ENCODE measurements around the gene ZIC4.

ZIC4 gene

DNA sequence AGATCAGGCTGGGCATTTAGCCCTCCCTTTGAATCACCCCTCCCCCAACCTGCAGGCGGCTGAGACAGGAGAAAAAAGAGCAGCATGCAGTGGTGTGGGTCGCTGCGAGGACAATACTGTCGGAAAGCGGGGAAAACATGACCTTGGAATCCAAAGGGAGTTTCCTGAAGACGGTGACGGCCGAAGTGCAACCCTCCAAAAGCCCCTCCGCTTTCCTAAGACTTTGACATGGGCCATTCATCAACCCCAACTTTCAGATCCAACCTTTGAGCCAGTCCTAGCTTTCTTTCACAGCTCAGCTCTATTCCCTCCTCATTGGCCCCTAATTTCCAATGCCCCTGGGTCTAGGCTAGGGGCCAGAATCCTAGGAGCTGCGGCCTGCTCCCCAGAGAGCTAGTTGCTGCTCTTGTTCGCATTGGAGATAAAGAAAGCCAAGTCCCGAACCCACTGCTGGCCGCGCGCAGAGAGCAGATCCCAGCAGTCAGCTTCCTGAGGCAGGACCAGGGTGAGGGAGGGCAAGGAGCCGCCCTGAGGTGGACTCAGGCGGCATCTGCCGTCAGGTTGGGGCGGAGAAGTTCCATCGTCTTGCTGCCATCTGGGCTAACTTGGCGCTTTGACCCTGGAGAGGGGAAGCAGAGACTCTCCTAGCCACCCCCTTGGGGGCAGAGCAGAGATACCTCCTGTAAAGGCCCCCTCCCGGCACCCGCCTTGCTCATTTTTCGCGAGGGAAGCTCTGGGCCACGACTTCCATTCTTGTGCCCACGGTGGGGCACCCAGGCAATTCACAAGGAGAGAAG lies 914 bp downstream of the ZIC4 start:
- H3K9me3 ChIP-seq (ENCODE audit: control insufficient read depth in 2 of 2, low read length in 2 of 2): no peaks in the 10 kb centered on the region
- H3K4me1 ChIP-seq (ENCODE audit: control insufficient read depth in 2 of 2, insufficient read depth in 2 of 2, low read length in 2 of 2): peaks cover 0 to 4% of the 10 kb centered on the region in 2 donors
- no peak overlapping the region for H3K9ac ChIP-seq (ENCODE audit: low read depth in 1 of 2, low read length in 2 of 2)
- no peak overlapping the region for H3K27ac ChIP-seq (ENCODE audit: low read depth in 2 of 2, low read length in 2 of 2)
- no peak overlapping the region for H3K4me3 ChIP-seq (ENCODE audit: low read length in 2 of 2)
- peaks cover 44 to 53% of the 10 kb centered on the region in 2 donors for H3K27me3 ChIP-seq (ENCODE audit: control insufficient read depth in 2 of 2, insufficient read depth in 2 of 2, low read length in 2 of 2)
- no peaks in the 10 kb centered on the region for H3K36me3 ChIP-seq (ENCODE audit: control insufficient read depth in 2 of 2, insufficient read depth in 2 of 2, low read length in 2 of 2)

DNA sequence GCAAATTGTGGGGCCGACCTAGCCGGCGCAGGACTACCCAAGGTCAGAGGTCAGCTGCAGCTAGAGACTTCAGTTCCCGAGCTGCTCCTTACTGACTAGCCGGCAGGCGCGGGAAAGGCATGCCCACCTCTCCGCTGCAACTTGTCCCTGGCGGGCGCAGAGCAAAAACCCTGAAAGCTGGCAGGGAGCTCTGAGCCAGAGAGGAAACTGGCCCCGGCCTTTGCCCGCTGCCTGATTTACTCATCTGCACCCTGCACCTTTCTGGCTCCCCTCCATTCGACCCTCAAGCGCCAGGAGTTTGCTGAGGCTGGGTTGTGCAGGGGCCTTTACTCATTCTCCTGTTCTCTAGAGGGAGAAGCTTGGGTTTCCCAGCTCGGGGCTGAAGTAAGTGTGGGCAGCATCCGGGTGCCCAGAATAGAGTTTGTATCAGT lies 1.5 kb downstream of the ZIC4 start:
- no peaks in the 10 kb centered on the region for H3K9me3 ChIP-seq (ENCODE audit: control insufficient read depth in 2 of 2, low read length in 2 of 2)
- no peak overlapping the region for H3K4me3 ChIP-seq (ENCODE audit: low read length in 2 of 2)
- no peaks in the 10 kb centered on the region for H3K4me1 ChIP-seq (ENCODE audit: control insufficient read depth in 2 of 2, insufficient read depth in 2 of 2, low read length in 2 of 2)
- H3K36me3 ChIP-seq (ENCODE audit: control insufficient read depth in 2 of 2, insufficient read depth in 2 of 2, low read length in 2 of 2): no peaks in the 10 kb centered on the region
- no peak overlapping the region for H3K9ac ChIP-seq (ENCODE audit: low read depth in 1 of 2, low read length in 2 of 2)
- no peak overlapping the region for H3K27ac ChIP-seq (ENCODE audit: low read depth in 2 of 2, low read length in 2 of 2)
- H3K27me3 ChIP-seq (ENCODE audit: control insufficient read depth in 2 of 2, insufficient read depth in 2 of 2, low read length in 2 of 2): peaks cover 40 to 53% of the 10 kb centered on the region in 2 donors

DNA sequence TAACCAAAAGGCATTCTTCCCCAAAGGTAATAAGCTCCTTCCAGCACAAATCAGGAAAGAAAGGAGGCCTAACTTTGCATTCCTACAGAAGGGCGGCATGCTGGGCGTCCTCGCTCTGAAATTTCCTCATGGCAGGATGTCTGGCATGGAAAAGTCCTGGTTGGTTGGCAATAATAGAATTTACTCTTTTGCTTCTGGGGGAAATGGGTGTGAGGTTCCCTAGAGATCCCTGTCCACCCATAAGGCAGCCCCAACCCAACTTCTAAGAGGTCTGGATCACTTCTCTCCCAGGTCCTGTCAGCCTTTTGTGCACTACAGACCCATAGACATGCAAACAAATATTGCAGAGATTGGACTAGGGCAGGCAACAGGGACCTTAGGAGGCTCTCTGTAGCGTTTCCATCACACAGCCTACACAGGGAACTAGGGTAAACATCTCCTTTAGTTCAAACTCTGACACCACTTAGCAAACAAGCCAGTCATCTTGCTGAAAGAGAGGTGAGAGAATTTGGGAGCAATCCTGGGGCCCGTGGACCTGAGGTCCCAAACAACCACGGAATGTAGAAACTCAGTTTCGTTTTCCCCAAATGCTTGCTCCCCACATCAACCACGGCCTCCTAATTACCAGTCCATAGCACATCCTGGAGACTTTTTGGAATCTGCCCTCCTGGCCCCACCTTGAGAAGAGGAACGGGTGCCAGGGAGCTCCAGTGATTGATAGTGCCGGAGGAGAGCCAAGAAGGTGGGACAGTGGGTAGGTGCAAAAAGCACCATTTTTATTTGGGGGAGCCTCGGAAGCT lies 2.1 kb downstream of the ZIC4 start:
- no peak overlapping the region for H3K27ac ChIP-seq (ENCODE audit: low read depth in 2 of 2, low read length in 2 of 2)
- no peak overlapping the region for H3K4me3 ChIP-seq (ENCODE audit: low read length in 2 of 2)
- no peaks in the 10 kb centered on the region for H3K9me3 ChIP-seq (ENCODE audit: control insufficient read depth in 2 of 2, low read length in 2 of 2)
- peaks cover 40 to 47% of the 10 kb centered on the region in 2 donors for H3K27me3 ChIP-seq (ENCODE audit: control insufficient read depth in 2 of 2, insufficient read depth in 2 of 2, low read length in 2 of 2)
- no peak overlapping the region for H3K9ac ChIP-seq (ENCODE audit: low read depth in 1 of 2, low read length in 2 of 2)
- H3K4me1 ChIP-seq (ENCODE audit: control insufficient read depth in 2 of 2, insufficient read depth in 2 of 2, low read length in 2 of 2): no peaks in the 10 kb centered on the region
- no peaks in the 10 kb centered on the region for H3K36me3 ChIP-seq (ENCODE audit: control insufficient read depth in 2 of 2, insufficient read depth in 2 of 2, low read length in 2 of 2)

DNA sequence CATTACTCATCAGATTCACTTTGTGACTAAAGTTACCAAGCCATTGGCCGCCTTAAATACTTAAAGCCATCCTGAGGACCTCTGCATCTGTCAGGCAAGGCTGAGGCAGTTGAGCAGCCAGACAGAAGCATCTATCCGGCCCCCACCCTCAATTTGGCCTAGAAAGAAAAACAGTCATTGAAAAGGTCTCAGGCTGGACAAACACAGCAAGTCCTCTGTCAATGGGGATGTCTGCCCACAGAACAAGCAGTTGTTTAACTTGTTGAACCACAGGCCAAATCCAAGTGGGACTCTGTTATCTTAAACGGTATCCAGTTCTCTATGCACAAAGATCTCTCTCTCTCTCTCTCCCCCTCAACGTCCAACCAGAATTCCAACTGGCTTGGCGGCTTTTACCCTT lies 2.8 kb downstream of the ZIC4 start:
- Histone ChIP-seq H3K4me3 (ENCODE audit: low read length in 2 of 2) (no peak overlapping the region), H3K9ac (ENCODE audit: low read depth in 1 of 2, low read length in 2 of 2) (no peak overlapping the region), H3K36me3 (ENCODE audit: control insufficient read depth in 2 of 2, insufficient read depth in 2 of 2, low read length in 2 of 2) (no peaks in the 10 kb centered on the region), H3K4me1 (ENCODE audit: control insufficient read depth in 2 of 2, insufficient read depth in 2 of 2, low read length in 2 of 2) (no peaks in the 10 kb centered on the region), H3K27me3 (ENCODE audit: control insufficient read depth in 2 of 2, insufficient read depth in 2 of 2, low read length in 2 of 2) (peaks cover 38 to 48% of the 10 kb centered on the region in 2 donors), H3K9me3 (ENCODE audit: control insufficient read depth in 2 of 2, low read length in 2 of 2) (no peaks in the 10 kb centered on the region), H3K27ac (ENCODE audit: low read depth in 2 of 2, low read length in 2 of 2) (no peak overlapping the region)

DNA sequence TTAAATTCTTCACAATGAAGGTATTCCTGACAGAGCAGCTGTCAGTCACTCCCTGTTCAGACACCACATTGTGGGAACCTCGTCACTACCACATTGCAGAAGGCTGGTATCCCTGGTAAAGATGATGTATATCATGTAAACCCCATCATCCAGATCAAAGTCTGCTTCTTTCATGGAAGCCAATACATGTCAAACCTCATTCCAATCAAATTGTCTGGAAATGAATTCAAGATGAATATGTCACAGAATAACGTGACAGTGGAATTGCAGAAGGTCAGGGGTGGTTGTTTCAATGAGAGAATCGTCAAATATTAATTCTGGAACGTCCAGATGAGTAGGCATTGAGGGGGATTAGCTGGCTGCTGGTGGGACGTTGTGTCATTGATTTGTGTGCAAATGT lies 4.2 kb downstream of the ZIC4 start:
- Histone ChIP-seq H3K27ac (ENCODE audit: low read depth in 2 of 2, low read length in 2 of 2) (no peak overlapping the region), H3K9ac (ENCODE audit: low read depth in 1 of 2, low read length in 2 of 2) (no peak overlapping the region), H3K4me3 (ENCODE audit: low read length in 2 of 2) (no peak overlapping the region), H3K27me3 (ENCODE audit: control insufficient read depth in 2 of 2, insufficient read depth in 2 of 2, low read length in 2 of 2) (peaks cover 30 to 36% of the 10 kb centered on the region in 2 donors), H3K4me1 (ENCODE audit: control insufficient read depth in 2 of 2, insufficient read depth in 2 of 2, low read length in 2 of 2) (no peaks in the 10 kb centered on the region), H3K9me3 (ENCODE audit: control insufficient read depth in 2 of 2, low read length in 2 of 2) (no peaks in the 10 kb centered on the region), H3K36me3 (ENCODE audit: control insufficient read depth in 2 of 2, insufficient read depth in 2 of 2, low read length in 2 of 2) (no peaks in the 10 kb centered on the region)

DNA sequence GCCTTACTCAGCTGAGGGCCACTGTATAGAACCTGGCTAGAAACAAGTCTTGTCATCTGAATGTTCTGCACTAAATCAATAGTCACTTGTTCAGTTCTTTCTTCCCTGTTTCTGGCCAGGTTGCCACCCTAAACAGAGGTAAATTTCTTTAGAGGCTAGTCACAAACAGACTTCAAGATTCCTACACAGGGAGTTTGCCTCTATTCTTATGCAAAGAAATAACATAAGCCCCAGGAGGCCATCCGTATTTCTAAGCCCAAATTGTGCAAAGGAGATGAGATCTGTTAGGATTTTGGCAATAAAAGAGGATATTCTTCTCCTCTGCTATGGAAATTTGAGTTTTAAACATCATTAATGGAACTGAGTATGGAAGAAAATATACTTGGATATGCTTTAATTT lies 4.9 kb downstream of the ZIC4 start:
- no peak overlapping the region for H3K4me3 ChIP-seq (ENCODE audit: low read length in 2 of 2)
- no peak overlapping the region for H3K9ac ChIP-seq (ENCODE audit: low read depth in 1 of 2, low read length in 2 of 2)
- H3K27me3 ChIP-seq (ENCODE audit: control insufficient read depth in 2 of 2, insufficient read depth in 2 of 2, low read length in 2 of 2): peaks cover 25 to 29% of the 10 kb centered on the region in 2 donors

DNA sequence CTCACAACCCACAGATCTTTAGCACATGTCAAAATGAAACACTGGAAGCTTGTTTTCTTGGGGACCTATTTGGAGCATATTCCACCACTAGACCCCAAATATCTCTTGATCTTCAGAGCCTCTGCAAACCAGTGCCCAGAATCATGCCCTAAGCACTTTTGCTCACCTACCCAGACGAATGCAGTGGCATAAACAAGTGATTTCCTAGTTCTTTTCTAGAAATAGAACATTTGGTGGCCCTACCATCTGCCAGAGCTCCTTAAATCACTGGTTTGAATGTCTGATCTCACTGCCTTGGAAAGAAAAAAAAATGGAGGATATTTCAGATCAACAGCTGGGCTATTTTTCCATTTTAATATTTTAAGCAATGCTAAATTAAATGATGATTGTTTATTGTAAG lies 5.3 kb downstream of the ZIC4 start:
- no peak overlapping the region for H3K4me3 ChIP-seq (ENCODE audit: low read length in 2 of 2)
- H3K9me3 ChIP-seq (ENCODE audit: control insufficient read depth in 2 of 2, low read length in 2 of 2): no peaks in the 10 kb centered on the region
- peaks cover 25% of the 10 kb centered on the region in 2 donors for H3K27me3 ChIP-seq (ENCODE audit: control insufficient read depth in 2 of 2, insufficient read depth in 2 of 2, low read length in 2 of 2)
- H3K4me1 ChIP-seq (ENCODE audit: control insufficient read depth in 2 of 2, insufficient read depth in 2 of 2, low read length in 2 of 2): no peaks in the 10 kb centered on the region
- no peaks in the 10 kb centered on the region for H3K36me3 ChIP-seq (ENCODE audit: control insufficient read depth in 2 of 2, insufficient read depth in 2 of 2, low read length in 2 of 2)
- H3K9ac ChIP-seq (ENCODE audit: low read depth in 1 of 2, low read length in 2 of 2): no peak overlapping the region
- H3K27ac ChIP-seq (ENCODE audit: low read depth in 2 of 2, low read length in 2 of 2): no peak overlapping the region

More for the DNA sequence above, 4.9 kb downstream of the ZIC4 start:
- H3K9me3 ChIP-seq (ENCODE audit: control insufficient read depth in 2 of 2, low read length in 2 of 2): no peaks in the 10 kb centered on the region
- no peaks in the 10 kb centered on the region for H3K36me3 ChIP-seq (ENCODE audit: control insufficient read depth in 2 of 2, insufficient read depth in 2 of 2, low read length in 2 of 2)
- H3K27ac ChIP-seq (ENCODE audit: low read depth in 2 of 2, low read length in 2 of 2): no peak overlapping the region
- no peaks in the 10 kb centered on the region for H3K4me1 ChIP-seq (ENCODE audit: control insufficient read depth in 2 of 2, insufficient read depth in 2 of 2, low read length in 2 of 2)

DNA sequence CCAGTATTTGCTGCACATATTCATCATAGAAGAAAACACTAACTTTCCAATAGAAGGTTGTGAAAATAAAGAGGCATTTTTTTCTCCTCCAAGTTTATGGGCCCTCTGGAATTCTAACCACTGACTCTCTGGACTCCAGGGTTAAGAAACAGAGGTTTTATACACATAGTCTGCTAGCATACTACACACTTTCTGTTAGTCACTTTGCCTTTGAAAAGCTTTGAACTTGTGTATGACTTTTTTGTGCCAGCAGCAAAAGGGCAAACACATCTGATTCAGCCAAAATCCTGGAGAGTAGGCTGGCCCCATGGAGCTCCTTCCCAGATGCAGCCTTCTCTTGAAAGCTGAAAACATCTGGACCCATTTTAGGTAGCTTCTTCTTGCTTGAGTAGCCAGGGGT lies 6.2 kb downstream of the ZIC4 start:
- no peaks in the 10 kb centered on the region for H3K9me3 ChIP-seq (ENCODE audit: control insufficient read depth in 2 of 2, low read length in 2 of 2)
- no peak overlapping the region for H3K27ac ChIP-seq (ENCODE audit: low read depth in 2 of 2, low read length in 2 of 2)
- no peak overlapping the region for H3K9ac ChIP-seq (ENCODE audit: low read depth in 1 of 2, low read length in 2 of 2)
- H3K4me3 ChIP-seq (ENCODE audit: low read length in 2 of 2): no peak overlapping the region
- H3K36me3 ChIP-seq (ENCODE audit: control insufficient read depth in 2 of 2, insufficient read depth in 2 of 2, low read length in 2 of 2): no peaks in the 10 kb centered on the region
- no peaks in the 10 kb centered on the region for H3K4me1 ChIP-seq (ENCODE audit: control insufficient read depth in 2 of 2, insufficient read depth in 2 of 2, low read length in 2 of 2)
- peaks cover 24 to 26% of the 10 kb centered on the region in 2 donors for H3K27me3 ChIP-seq (ENCODE audit: control insufficient read depth in 2 of 2, insufficient read depth in 2 of 2, low read length in 2 of 2)

DNA sequence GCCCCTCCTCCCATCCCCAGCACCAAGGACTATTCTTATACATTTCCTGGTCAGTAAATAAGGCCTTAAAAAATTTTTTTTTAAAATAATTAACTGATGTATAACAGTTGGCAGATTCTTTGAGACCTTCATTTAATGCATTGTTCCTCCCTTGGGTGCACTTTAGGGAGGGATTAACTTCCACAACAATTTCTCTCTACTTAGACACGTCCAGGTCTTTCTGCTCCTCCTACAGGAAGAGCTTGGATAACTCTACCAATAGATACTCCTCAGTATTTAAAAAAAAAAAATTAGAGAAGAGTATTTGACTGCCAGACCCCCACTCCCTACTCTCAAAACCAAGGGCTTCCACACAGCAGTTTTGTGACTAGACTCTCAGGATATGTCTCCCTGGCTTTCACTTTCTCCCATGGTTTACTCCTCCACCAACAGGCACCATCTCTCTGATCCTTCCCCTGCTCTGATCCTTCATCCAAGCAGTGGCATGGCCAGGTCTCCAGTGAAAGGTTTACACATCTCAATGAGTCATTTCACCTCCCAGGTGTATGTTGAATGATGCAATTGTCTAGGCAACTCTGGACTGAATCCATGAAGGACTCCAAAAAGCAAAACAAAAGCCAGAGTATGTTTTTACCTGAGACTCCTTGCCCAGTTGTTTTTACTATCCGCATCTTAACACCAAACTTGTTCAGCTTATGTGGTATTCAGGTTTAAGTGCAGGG lies 7.4 kb downstream of the ZIC4 start:
- H3K4me1 ChIP-seq (ENCODE audit: control insufficient read depth in 2 of 2, insufficient read depth in 2 of 2, low read length in 2 of 2): no peaks in the 10 kb centered on the region
- no peaks in the 10 kb centered on the region for H3K9me3 ChIP-seq (ENCODE audit: control insufficient read depth in 2 of 2, low read length in 2 of 2)
- H3K36me3 ChIP-seq (ENCODE audit: control insufficient read depth in 2 of 2, insufficient read depth in 2 of 2, low read length in 2 of 2): no peaks in the 10 kb centered on the region
- no peak overlapping the region for H3K27ac ChIP-seq (ENCODE audit: low read depth in 2 of 2, low read length in 2 of 2)
- H3K4me3 ChIP-seq (ENCODE audit: low read length in 2 of 2): no peak overlapping the region
- H3K9ac ChIP-seq (ENCODE audit: low read depth in 1 of 2, low read length in 2 of 2): no peak overlapping the region
- H3K27me3 ChIP-seq (ENCODE audit: control insufficient read depth in 2 of 2, insufficient read depth in 2 of 2, low read length in 2 of 2): peaks cover 28 to 30% of the 10 kb centered on the region in 2 donors
